SK-N-SH (cell line): Measurements from ENCODE around the gene PRKAG1. TPM values are rescaled to one million over a fixed set of nuclear protein-coding genes. Genes with fewer than 3 reads are reported as not detected.

Source experiments
- CTCF ChIA-PET: fragments of 300-600, 350-600 bp; formaldehyde crosslinking; extraction: SDS; loops from one replicate; lab custom pipeline; 2021; lab: Yijun Ruan, JAX
- POLR2A ChIA-PET: fragments of 350-600 bp; sonication (Branson Sonifier 250); formaldehyde crosslinking; extraction: SDS; loops from one replicate; lab custom pipeline; 2020; ENCODE audit warnings: antibody characterized with exemption, inconsistent platforms; lab: Yijun Ruan, JAX
- DNase-seq: peaks from one replicate; pipeline ENCODE4 v3.0.0; 2012
- H2AFZ ChIP-seq: fragments of 200-600 bp; sonication (generic); 2 replicates; pipeline ENCODE4 v1.8.1; 2016; ENCODE audit warnings: antibody characterized with exemption, mild to moderate bottlenecking, low read depth
- H3F3A ChIP-seq: fragments of 200-600 bp; sonication (generic); replicated peaks from 2 replicates; pipeline ENCODE3; 2016; ENCODE audit warnings: antibody characterized with exemption, mild to moderate bottlenecking; ENCODE audit not compliant: insufficient read depth
- H3K27ac ChIP-seq, 2 experiments: fragments of 200-500 bp in 1 of 2; fragments of 200-600 bp in 1 of 2; sonication (Bioruptor generic) in 1 of 2; sonication (generic), shearing (Covaris generic) in 1 of 2; 2 replicates each; pipeline versions ENCODE4 v1.5.1 to v1.6.1; 2014 to 2016; ENCODE audit warnings: low read depth in 2 of 2, inconsistent platforms in 1 of 2, low read length in 1 of 2, mild to moderate bottlenecking in 1 of 2, mixed read lengths in 1 of 2
- H3K27me3 ChIP-seq: fragments of 200-600 bp; sonication (generic), shearing (Covaris generic); 2 replicates; pipeline ENCODE4 v1.6.1; 2016; ENCODE audit warnings: mixed run types; ENCODE audit not compliant: insufficient read depth
- H3K36me3 ChIP-seq, 2 experiments: fragments of 200-500 bp in 1 of 2; fragments of 200-600 bp in 1 of 2; sonication (Bioruptor generic) in 1 of 2; sonication (generic) in 1 of 2; replicated peaks in 1 of 2; 2 replicates each; pipeline versions ENCODE3 to v1.5.1; 2014 to 2016; ENCODE audit warnings: low read length in 1 of 2, mild to moderate bottlenecking in 1 of 2; ENCODE audit not compliant: insufficient read depth in 2 of 2, control insufficient read depth in 1 of 2
- H3K4me1 ChIP-seq, 2 experiments: fragments of 200-500 bp in 1 of 2; fragments of 200-600 bp in 1 of 2; sonication (Bioruptor generic) in 1 of 2; sonication (generic), shearing (Covaris generic) in 1 of 2; 2 replicates each; pipeline versions ENCODE4 v1.5.1 to v1.6.1; 2014 to 2016; ENCODE audit warnings: low read depth in 1 of 2, low read length in 1 of 2, mixed run types in 1 of 2; ENCODE audit not compliant: insufficient read depth in 2 of 2, control insufficient read depth in 1 of 2
- H3K4me2 ChIP-seq: fragments of 200-600 bp; sonication (generic), shearing (Covaris generic); 2 replicates; pipeline ENCODE4 v1.6.1; 2017; ENCODE audit warnings: mixed run types
- H3K4me3 ChIP-seq, 2 experiments: fragments of 200-500 bp in 1 of 2; fragments of 200-600 bp in 1 of 2; sonication (Bioruptor generic) in 1 of 2; sonication (generic), shearing (Covaris generic) in 1 of 2; 2 replicates each; pipeline versions ENCODE4 v1.5.1 to v1.8.1; 2014 to 2016; ENCODE audit warnings: low read depth in 2 of 2, inconsistent platforms in 1 of 2, low read length in 1 of 2, mild to moderate bottlenecking in 1 of 2, mixed read lengths in 1 of 2, moderate library complexity in 1 of 2
- H3K79me2 ChIP-seq: fragments of 200-600 bp; sonication (generic); 2 replicates; pipeline ENCODE4 v1.8.1; 2017; ENCODE audit warnings: mild to moderate bottlenecking; ENCODE audit not compliant: insufficient read depth
- H3K9ac ChIP-seq: fragments of 200-600 bp; sonication (generic); 2 replicates; pipeline ENCODE4 v1.6.1; 2017; ENCODE audit warnings: mixed run types
- H3K9me2 ChIP-seq: fragments of 200-600 bp; sonication (generic); 2 replicates; pipeline ENCODE4 v1.6.1; 2017; ENCODE audit warnings: mixed run types
- H3K9me3 ChIP-seq: fragments of 200-600 bp; sonication (generic); 2 replicates; pipeline ENCODE4 v1.6.1; 2017; ENCODE audit warnings: mixed run types, mild to moderate bottlenecking, moderate library complexity
- H4K20me1 ChIP-seq: fragments of 200-600 bp; sonication (generic); 2 replicates; pipeline ENCODE4 v1.6.1; 2017; ENCODE audit warnings: mild to moderate bottlenecking, mixed run types; ENCODE audit not compliant: insufficient read depth
- CHD2 ChIP-seq: fragments of 150-350 bp; IDR thresholded peaks from 2 replicates; pipeline ENCODE4 v1.6.1; 2018; ENCODE audit warnings: low read length; ENCODE audit not compliant: partially characterized antibody
- CTCF ChIP-seq: fragments of 200-600 bp; sonication (generic); IDR thresholded peaks from 2 replicates; pipeline ENCODE4 v1.6.1; 2017; ENCODE audit warnings: antibody characterized with exemption, mild to moderate bottlenecking, moderate library complexity
- EP300 ChIP-seq, 2 experiments: IDR thresholded peaks; 2 replicates each; pipeline versions ENCODE4 v1.4.0 to v1.6.1; 2012; ENCODE audit warnings: borderline replicate concordance in 1 of 2, low read depth in 1 of 2, low read length in 1 of 2
- FOSL2 ChIP-seq: IDR thresholded peaks from 2 replicates; pipeline ENCODE4 v1.4.0; 2012; ENCODE audit warnings: low read depth, mild to moderate bottlenecking, moderate library complexity, borderline replicate concordance
- GATA2 ChIP-seq: sonication (generic); formaldehyde crosslinking; IDR thresholded peaks from 2 replicates; pipeline ENCODE4 v1.5.0; 2020; ENCODE audit warnings: mild to moderate bottlenecking, missing genetic modification reagents
- MXI1 ChIP-seq: IDR thresholded peaks from 2 replicates; pipeline ENCODE4 v1.6.1; 2012; ENCODE audit warnings: mild to moderate bottlenecking, low read depth, low read length, improper control_type of control experiment
- NFIC ChIP-seq: IDR thresholded peaks from 2 replicates; pipeline ENCODE4 v1.4.0; 2012; ENCODE audit warnings: borderline replicate concordance
- POLR2AphosphoS5 ChIP-seq: IDR thresholded peaks from 2 replicates; pipeline ENCODE4 v1.6.1; 2012; ENCODE audit warnings: low read depth, low read length
- REST ChIP-seq: IDR thresholded peaks from 2 replicates; pipeline ENCODE4 v1.6.1; 2012; ENCODE audit warnings: mild to moderate bottlenecking, low read depth, low read length, moderate library complexity
- RXRA ChIP-seq: IDR thresholded peaks from 2 replicates; pipeline ENCODE4 v1.4.0; 2012; ENCODE audit warnings: low read depth, mild to moderate bottlenecking, borderline replicate concordance
- SIN3A ChIP-seq: IDR thresholded peaks from 2 replicates; pipeline ENCODE4 v1.6.1; 2012; ENCODE audit warnings: low read depth, mild to moderate bottlenecking, low read length, moderate library complexity, borderline replicate concordance
- TCF12 ChIP-seq: IDR thresholded peaks from 2 replicates; pipeline ENCODE4 v1.4.0; 2012
- TEAD4 ChIP-seq: IDR thresholded peaks from 2 replicates; pipeline ENCODE4 v1.4.0; 2012; ENCODE audit warnings: mild to moderate bottlenecking, borderline replicate concordance; ENCODE audit not compliant: insufficient read depth
- YY1 ChIP-seq: IDR thresholded peaks from 2 replicates; pipeline ENCODE4 v1.4.0; 2012; ENCODE audit warnings: low read depth, mild to moderate bottlenecking
- ZBTB33 ChIP-seq: IDR thresholded peaks from 2 replicates; pipeline ENCODE4 v1.4.0; 2012; ENCODE audit warnings: low read depth, borderline replicate concordance
- WGBS: methylation state at CpG from one replicate; pipeline ENCODE4 v1.1.6; 2017; ENCODE audit warnings: low lambda C conversion rate; 5-methylcytosine and 5-hydroxymethylcytosine counted together
- polyA plus RNA-seq, 3 experiments: library from polyadenylated mRNA; depleted of rRNA; stranded (reverse); fragments of >200 nt; gene quantifications; 2 replicates each; pipeline ENCODE4 v1.2.3, GENCODE V29; 2012

The PRKAG1 gene
- polyA plus RNA-seq, 1 of the 3 experiments (the other 2 are of a cell fraction), result 75.1 TPM

- Histone ChIP-seq H3K79me2 (peaks cover 10% of the 10 kb centered on the region), H3F3A (peaks cover 7% of the 10 kb centered on the region), H2AFZ (no peak overlapping the region), H3K4me2 (no peak overlapping the region), H3K9me2 (no peaks in the 10 kb centered on the region), H3K27me3 (peaks cover 15% of the 10 kb centered on the region; the same call in 1 of the 2 replicates), H3K9ac (no peak overlapping the region), H3K9me3 (no peaks in the 10 kb centered on the region), H3K36me3 (no peaks in the 10 kb centered on the region), H3K4me3 (no peak overlapping the region), H3K4me1 (peaks cover 3 to 4% of the 10 kb centered on the region in 2 experiments; a peak in 2 of 4 replicates), H3K27ac (no peak overlapping the region), H4K20me1 (no peaks in the 10 kb centered on the region; the same call in 1 of the 2 replicates)
- ChIA-PET POLR2A (no interaction called here), CTCF (interaction anchor here (0.7 to 32.2 kb wide), 3 partner anchors 30 to 70 kb away, joined by 3 to 935 read pairs (median 3); partner anchors contain the start of genes DDN and WNT1)
- no peak for DNase-seq
- WGBS, result 51% methylated on average over 3 of the region's 4 CpGs
- TF ChIP-seq POLR2AphosphoS5 (no peak), SIN3A (no peak), ZBTB33 (no peak), RXRA (no peak), GATA2 (CRISPR knock-in tag) (no peak)
Measured at GRCh38 chr12:48961331-48961730, 57.2 kb downstream of the PRKAG1 start.

- Histone ChIP-seq H3K36me3 (no peaks in the 10 kb centered on the region), H3K9ac (no peak overlapping the region), H3F3A (peaks cover 7% of the 10 kb centered on the region), H3K4me3 (no peak overlapping the region), H4K20me1 (peaks cover 5% of the 10 kb centered on the region), H3K79me2 (peaks cover 15% of the 10 kb centered on the region), H3K27ac (no peak overlapping the region), H3K4me2 (no peak overlapping the region), H3K4me1 (peaks cover 3 to 7% of the 10 kb centered on the region in 2 experiments; a peak in 3 of 4 replicates), H3K9me3 (no peaks in the 10 kb centered on the region), H3K27me3 (peaks cover 15% of the 10 kb centered on the region; the same call in 1 of the 2 replicates), H2AFZ (no peak overlapping the region), H3K9me2 (no peaks in the 10 kb centered on the region)
- no peak for DNase-seq
- TF ChIP-seq EP300 (IDR thresholded peaks at IDR 0.05; ENCODE audit: borderline replicate concordance in 1 of 2, low read depth in 1 of 2, low read length in 1 of 2) (no peak), RXRA (no peak), NFIC (no peak), CTCF (no peak), TCF12 (no peak), REST (no peak), YY1 (no peak), CHD2 (no peak), TEAD4 (no peak), FOSL2 (no peak), MXI1 (no peak), ZBTB33 (no peak)
- ChIA-PET POLR2A (no interaction called here), CTCF (interaction anchor here (0.7 to 32.2 kb wide), 3 partner anchors 31 to 70 kb away, joined by 3 to 935 read pairs (median 3); partner anchors contain the start of genes DDN and WNT1)
- WGBS, result 35% methylated on average over 3 of the region's 3 CpGs
Measured at GRCh38 chr12:48960834-48961233, 57.7 kb downstream of the PRKAG1 start.
